AG09309 (cell line): ENCODE results near the gene FNDC7.
"Not testable (repeated sequence)": the region's sequence is repeated elsewhere in the genome, so short reads cannot be mapped to it uniquely, and the experiment has no call there.

ENCODE experiments used
- DNase-seq: peaks from one replicate; pipeline ENCODE4 v3.0.0-alpha.2; 2010; ENCODE audit warnings: low read depth
- H3K4me3 ChIP-seq: 2 replicates; pipeline ENCODE4 v1.5.1; 2011; ENCODE audit warnings: mild to moderate bottlenecking, low read depth, low read length, moderate library complexity; ENCODE audit not compliant: control insufficient read depth
- TF ChIP-seq, protein P1 (sequence below): IDR thresholded peaks from 2 replicates; pipeline ENCODE4 v1.5.1; 2011; ENCODE audit warnings: mild to moderate bottlenecking, low read depth, low read length, inconsistent platforms; ENCODE audit not compliant: insufficient read depth, control insufficient read depth; ENCODE audit errors: missing control alignments

The FNDC7 gene, protein sequence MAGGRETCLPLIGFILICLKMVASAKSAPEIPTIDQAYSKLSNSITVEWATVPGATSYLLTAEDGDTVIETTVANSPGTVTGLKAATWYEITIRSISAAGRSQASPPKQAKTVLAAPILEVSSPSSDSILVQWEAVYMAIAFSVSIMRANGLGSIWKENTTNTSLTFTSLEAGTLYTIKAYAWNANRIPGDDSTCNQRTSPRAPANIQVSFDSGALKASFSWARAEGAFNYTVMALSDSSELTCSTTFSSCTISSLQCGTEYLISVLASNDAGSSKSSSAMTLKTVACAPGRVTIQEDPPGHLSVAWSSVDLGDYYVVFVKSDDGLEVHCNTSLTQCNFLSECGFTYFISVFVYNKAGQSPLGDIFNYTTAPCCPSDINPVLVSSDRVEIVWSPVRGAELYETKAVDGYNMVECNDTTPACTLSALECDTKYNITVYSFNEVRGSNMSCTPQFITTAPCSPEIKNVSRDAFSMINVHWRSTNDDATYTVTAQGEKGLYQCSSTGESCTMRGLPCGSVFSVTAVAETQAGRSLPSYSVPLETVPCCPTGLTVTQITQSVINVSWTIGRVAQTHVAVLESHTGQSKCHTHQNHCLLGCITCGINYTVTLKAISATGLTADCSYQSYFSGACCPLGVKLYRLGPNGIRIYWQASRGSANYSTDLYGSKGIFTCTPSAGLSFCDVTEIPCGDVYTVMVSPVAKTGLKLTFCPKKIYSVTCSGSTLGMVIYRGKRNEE

GRCh38 chr1:108712606-108713150 lies at the start of gene FNDC7:
Gene FNDC7 (plus strand): TSS chr1:108712908. CDS start chr1:108712934, 26 bp downstream.
- no peak for DNase-seq
- H3K4me3 ChIP-seq, result no peak within 1 kb of the TSS
- TF ChIP-seq, protein P1, sequence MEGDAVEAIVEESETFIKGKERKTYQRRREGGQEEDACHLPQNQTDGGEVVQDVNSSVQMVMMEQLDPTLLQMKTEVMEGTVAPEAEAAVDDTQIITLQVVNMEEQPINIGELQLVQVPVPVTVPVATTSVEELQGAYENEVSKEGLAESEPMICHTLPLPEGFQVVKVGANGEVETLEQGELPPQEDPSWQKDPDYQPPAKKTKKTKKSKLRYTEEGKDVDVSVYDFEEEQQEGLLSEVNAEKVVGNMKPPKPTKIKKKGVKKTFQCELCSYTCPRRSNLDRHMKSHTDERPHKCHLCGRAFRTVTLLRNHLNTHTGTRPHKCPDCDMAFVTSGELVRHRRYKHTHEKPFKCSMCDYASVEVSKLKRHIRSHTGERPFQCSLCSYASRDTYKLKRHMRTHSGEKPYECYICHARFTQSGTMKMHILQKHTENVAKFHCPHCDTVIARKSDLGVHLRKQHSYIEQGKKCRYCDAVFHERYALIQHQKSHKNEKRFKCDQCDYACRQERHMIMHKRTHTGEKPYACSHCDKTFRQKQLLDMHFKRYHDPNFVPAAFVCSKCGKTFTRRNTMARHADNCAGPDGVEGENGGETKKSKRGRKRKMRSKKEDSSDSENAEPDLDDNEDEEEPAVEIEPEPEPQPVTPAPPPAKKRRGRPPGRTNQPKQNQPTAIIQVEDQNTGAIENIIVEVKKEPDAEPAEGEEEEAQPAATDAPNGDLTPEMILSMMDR, result no peak

GRCh38 chr1:108663074-108663473 lies 49.6 kb upstream of the FNDC7 start:
- no peak overlapping the region for H3K4me3 ChIP-seq
- TF ChIP-seq, protein P1, result no peak
- DNase-seq, result no peak

- no peak overlapping the region for H3K4me3 ChIP-seq
- DNase-seq, result no peak
- TF ChIP-seq, protein P1, result no peak
These were observed 48.2 kb upstream of the FNDC7 start for GRCh38 chr1:108664481-108664880.

GRCh38 chr1:108665067-108665466 lies 47.6 kb upstream of the FNDC7 start:
- TF ChIP-seq, protein P1, result no peak
- no peak for DNase-seq
- H3K4me3 ChIP-seq, result no peak overlapping the region

DNA sequence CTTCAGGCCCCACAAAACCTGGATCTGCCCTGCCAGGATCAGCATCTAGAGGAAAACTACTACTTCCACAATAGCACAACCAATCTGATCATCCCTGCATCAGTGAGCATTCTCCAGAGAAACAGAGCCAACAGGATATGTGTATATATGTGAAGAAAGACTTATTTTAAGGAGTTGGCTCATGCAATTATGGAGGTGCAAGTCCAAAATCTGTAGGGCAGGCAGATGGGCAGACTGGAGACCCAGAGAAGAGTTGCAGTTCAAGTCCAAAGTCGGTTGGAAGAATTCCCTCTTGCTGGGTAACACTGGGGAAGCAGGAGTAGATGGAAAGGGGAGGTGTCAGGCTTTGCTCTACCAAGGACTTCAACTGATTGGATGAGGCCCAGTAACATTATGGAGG lies 46.9 kb upstream of the FNDC7 start:
- TF ChIP-seq, protein P1, result no peak
- no peak overlapping the region for H3K4me3 ChIP-seq
- no peak for DNase-seq

- not testable (repeated sequence) for DNase-seq, H3K4me3 ChIP-seq
These were observed 45.3 kb upstream of the FNDC7 start for GRCh38 chr1:108667422-108667821.

GRCh38 chr1:108668777-108669176 lies 43.9 kb upstream of the FNDC7 start:
- TF ChIP-seq, protein P1, result no peak
- no peak overlapping the region for H3K4me3 ChIP-seq
- DNase-seq, result no peak
